G401 (cell line): ENCODE results near the gene PARD3B. TPM values are rescaled to one million over a fixed set of nuclear protein-coding genes. Genes with fewer than 3 reads are reported as not detected.

ENCODE experiments used
- DNase-seq: peaks from one replicate; pipeline ENCODE4 v3.0.0-alpha.2; 2015; ENCODE audit warnings: low spot score
- in situ Hi-C: cut with HindIII; loops from 2 replicates; pipeline ENCODE4 v1.10.0; 2016; ENCODE audit warnings: low sequenced_read_pairs, mixed read lengths
- total RNA-seq: library from RNA; depleted of rRNA; stranded (reverse); fragments of >200 nt; shearing (Covaris generic); gene quantifications from 2 replicates; pipeline ENCODE4 v1.2.3, GENCODE V29; 2014

PARD3B gene
- total RNA-seq, 1 experiment from 2014 or later, result 2.2 TPM

DNA sequence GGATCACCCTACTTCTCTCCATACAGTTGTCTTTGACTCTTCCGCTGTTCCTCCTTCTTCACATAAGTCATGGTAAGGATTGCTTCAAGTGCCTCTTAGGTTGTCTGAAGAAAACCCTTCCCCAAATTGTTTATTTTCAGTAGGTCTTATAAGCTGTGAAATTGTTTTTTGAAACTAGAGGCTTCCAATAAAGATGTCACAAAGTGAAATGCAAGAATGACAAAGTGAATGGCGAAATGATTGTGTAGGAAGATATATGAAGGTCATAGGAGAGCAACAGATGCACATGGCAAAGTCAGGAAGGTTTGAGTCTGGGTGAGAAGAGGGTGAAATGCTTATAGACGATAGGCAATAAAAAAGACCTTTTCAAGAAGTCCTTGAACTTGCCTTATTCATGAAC is 548.8 kb downstream of the PARD3B start:
- DNase-seq, result no peak

DNA sequence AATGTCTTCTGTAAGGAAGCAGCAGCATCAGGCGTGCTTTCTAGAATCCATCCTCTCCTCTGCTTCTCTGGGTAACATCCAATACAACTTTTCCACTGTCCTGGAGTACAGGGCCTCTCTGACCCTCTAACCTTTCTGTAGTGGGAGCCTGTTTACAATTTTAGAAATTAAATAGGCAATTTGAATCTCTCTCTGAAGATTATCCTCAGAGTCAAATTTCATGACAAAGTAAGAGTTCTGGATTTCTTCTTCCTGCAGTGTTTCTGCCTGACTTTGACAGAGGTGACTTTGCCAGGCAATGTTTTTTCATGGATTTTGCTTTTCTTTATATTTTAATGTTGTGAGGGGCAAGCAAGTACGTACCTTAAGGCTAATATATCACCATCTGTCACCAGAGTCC is 558.4 kb downstream of the PARD3B start:
- in situ Hi-C loops, result no loop called here

More for the DNA sequence above, 548.8 kb downstream of the PARD3B start:
- in situ Hi-C loops, result no loop called here

DNA sequence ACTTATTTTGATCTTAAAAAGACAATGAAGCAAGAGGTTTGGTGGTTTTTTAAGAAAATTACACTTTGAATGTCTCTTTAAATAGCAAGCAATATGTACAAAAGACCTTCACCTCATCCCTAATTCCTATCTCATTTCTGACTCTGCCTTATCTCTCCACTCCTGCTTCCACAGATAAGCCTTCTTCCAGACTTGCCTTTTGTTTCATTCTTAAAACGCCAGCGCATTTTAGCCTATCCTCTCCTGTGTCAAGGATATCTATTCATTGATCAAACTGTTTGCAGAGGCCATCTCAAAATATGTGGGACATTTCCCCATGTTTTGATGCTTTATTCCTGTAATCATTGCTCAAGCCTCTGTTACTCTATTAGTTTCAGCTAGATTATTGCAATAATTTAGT is 562.5 kb downstream of the PARD3B start:
- in situ Hi-C loops, result no loop called here
- DNase-seq, result no peak

More for the DNA sequence above, 558.4 kb downstream of the PARD3B start:
- no peak for DNase-seq

DNA sequence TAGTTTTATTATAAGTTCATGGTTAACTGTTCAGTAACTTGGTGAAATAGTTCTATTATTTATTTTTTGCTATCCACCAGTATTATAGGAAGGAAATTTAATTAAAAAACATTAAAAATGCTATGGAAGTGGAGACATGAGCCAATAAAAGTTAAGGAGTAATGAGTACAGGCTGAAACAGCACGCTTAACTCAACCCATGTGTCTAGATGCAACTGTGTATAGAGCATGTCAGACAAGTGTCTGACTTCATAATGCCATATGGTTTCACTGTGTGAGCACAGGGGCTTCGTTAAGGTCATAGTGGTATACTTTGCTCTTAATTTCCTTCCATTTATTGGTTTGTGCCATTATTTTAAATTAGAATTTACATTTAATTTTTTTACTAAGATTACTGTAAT is 570.2 kb downstream of the PARD3B start:
- in situ Hi-C loops, result no loop called here
- no peak for DNase-seq

DNA sequence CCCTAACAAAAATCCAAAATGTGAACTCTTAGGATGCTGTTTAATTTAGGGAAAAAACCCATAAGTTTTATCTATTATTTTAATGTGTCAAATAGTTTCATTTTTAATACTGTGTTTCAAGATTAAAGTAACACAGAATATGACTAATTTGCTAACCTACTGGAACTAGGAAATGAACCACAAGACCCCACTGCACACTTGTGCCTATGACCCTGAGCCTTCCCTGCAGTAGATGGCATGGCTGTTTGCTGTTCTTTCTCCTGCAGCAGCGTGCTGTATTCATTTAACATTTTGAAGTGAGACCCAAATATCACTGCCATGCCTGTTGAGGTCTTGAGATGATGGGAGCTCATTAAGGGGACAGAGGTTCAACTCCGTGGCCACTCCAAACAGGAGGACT is 571.9 kb downstream of the PARD3B start:
- no peak for DNase-seq
- in situ Hi-C loops, result no loop called here

DNA sequence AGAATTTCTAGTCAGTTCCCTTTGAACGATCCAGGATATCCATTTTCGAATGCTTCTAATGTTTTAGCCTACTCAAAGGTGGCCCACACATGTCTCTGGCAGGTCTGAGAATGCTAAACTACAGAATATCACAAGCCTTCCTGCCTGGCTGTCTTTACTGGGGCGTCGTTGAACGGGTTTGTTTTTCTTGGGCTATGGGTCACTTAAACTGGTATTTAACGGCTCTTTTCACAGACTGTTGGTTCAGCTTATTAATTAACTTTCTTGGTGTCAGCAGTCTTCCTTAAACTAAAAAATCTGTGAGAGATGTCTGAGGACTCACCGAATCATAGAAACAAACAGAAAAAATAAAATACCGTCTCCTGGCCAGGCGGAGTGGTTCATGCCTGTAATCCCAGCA is 573.9 kb downstream of the PARD3B start:
- DNase-seq, result no peak

DNA sequence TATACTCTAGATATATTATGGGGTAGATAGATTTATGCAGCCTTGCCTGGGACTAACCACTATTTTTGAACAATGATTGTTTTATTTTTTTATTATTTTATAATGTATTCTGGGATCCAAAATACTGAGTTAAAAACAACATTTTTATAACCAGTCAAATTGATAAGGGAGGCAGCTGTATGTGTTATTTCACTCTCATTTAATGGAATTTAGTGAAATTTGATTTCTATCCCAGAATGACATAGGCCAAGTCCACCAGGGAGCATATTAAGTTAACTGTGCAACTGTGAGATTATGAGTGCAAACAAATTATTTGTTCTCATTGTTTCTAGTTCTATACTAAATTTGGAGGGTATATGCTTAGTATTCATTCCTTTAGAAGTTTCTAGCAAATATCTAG is 583.5 kb downstream of the PARD3B start:
- in situ Hi-C loops, result no loop called here
- no peak for DNase-seq

More for the DNA sequence above, 573.9 kb downstream of the PARD3B start:
- in situ Hi-C loops, result no loop called here

DNA sequence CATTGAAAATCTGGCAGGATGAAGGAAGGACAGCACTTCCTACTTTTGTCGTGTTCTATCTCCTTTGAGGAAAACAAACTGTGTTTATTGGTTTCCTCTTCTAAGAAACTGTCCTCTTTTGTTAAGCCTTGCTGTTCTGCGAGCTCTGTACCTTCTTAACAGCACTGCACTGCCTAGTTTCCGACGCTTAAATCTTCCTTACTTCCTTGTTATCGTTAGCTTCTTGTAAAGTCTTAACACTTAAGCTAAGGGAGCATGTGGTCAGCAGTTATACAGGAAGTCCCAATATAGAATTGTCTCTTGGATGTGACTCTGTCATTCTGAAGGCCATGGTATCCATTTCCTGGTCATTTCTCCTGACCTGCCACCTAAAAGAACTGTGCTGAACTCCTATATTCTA is 584.3 kb downstream of the PARD3B start:
- DNase-seq, result no peak
- in situ Hi-C loops, result no loop called here

DNA sequence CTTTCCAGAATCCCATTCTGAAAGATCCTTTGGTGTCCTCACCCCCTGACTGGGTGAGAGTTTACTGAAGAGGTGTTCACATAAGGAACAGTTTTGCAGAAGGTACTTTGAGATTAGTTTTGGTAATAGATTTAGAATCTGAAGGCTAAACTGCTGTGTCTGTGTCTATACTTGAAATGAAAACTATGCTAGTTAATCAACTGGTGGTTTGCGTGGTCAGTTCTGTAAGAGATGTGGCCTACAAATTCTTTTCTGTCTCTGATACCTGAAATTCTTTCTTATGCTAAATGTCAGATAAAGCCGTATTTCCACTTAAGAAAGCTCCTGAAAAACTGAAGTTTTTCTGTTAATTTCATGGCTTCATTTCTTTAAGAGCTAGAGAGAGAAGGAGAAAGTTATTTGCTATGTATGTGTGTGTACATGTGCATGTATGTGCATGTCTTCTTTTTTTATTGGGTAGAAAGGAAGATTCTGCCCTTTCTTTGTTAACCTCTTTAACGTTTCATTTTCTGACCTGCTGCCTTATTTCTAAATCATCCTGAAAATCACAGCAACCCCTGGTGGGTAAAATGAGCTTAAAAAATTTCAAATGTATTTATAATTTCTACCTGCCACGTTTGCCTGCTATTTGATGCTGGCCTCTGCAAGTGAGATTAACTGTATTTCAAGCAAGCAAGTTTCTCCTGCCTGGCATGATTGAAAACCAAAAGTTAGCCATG is 585.0 kb downstream of the PARD3B start:
- in situ Hi-C loops, result no loop called here
- no peak for DNase-seq

DNA sequence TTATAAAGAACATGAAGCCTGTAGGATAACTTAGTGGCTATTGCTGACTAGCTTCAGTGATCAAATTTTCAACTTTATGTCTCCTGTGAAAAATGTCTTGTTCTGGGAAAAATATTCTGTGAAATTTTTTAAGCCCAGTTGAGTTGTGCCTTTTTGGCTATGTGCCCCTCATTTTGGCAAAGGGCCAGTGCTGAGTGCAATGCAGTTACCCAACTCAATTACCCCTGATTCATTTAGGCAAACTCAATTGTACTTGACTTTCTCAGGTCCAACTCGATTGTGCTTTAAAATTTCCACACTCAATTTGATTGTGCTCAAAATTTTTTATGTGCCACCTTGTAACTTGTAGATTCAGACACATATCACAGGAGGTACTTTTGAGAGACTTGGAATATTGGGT is 588.3 kb downstream of the PARD3B start:
- in situ Hi-C loops, result no loop called here
- no peak for DNase-seq

DNA sequence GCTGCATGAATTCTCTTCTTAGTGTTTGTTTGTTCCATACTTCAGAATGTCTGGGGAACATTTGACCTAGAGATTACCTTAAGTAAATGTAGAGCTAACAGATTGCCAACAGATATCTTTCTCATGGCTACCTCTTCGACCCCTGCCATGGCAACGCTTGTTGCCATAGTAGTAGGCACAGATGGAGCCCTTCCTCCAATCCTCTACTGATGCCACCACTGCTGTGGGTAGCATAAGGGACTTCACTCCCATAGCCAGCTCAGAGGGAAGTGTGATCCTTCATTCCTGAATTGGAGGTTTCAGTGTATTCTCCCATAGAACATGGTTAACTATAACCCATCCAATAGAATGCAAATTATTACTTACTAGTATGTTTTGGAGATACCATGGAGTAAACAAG is 593.5 kb downstream of the PARD3B start:
- in situ Hi-C loops, result no loop called here
- no peak for DNase-seq

DNA sequence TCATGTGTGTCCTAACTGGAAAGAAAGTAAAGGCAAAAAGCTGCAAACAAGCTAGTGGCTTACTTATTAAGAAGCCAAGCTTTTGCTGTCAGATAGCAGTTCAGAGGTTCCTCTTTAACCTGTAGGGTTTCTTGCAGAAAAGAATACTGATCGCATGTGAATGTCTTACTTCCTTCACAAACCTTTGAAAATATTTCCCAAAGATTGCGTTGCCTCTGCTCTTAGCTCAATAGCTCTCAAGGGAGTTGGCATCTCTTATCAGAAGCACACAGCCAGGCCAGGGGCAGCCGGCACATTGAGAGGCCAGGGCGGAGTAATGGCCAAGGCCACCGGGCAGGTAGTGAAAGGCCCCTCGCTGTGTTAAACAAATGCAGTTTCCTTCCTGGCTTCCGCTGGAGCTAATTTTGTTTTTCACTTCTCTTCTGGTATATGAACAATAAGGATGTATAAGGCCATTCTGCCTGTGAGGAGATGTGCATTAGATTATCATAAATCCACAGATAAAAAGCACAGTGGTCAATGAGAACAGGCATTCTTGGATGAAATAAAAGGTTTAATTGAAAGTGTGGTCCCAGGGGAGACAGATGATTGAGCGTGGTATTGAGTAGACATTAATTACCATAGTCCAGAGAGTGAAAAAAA is 594.7 kb downstream of the PARD3B start:
- in situ Hi-C loops, result no loop called here
- DNase-seq, result no peak

DNA sequence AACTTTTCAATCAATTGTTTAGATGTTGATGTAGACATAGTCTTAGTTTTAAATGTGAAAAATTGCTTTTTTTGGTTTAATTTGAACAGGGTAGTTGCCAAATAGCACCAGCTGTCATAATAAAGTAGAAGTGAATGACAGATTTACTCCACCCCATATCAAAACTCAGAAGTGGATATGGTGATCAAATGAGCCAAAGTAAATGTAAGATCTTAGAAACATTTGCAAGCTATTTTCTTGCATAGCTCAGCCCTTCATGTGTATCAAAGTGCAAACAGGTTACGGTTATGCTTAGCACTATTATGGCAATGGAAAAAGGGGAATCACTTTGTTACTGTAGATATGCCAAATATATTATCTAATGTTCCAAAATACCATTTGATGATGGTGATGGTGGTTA is 596.1 kb downstream of the PARD3B start:
- in situ Hi-C loops, result no loop called here

DNA sequence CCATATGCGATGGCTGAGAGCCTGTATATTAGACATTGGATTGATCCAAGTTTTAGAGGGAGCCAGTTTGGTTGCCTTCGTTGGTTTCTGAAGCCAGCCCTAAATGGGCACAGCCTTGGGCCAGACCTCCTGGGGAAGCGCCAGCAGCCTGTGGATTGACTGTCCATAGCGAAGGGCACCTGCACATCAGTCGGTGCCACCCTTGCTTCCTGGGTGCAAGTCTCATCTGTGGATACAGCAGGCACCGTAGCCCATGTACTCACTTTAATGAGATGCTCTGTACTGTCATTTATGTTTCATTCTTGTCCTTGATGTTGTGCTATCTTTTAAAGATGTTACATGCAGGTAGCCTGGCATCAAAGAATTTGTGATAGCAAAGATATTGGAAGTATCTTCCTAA is 600.6 kb downstream of the PARD3B start:
- in situ Hi-C loops, result no loop called here
- DNase-seq, result no peak

More for the DNA sequence above, 596.1 kb downstream of the PARD3B start:
- no peak for DNase-seq

DNA sequence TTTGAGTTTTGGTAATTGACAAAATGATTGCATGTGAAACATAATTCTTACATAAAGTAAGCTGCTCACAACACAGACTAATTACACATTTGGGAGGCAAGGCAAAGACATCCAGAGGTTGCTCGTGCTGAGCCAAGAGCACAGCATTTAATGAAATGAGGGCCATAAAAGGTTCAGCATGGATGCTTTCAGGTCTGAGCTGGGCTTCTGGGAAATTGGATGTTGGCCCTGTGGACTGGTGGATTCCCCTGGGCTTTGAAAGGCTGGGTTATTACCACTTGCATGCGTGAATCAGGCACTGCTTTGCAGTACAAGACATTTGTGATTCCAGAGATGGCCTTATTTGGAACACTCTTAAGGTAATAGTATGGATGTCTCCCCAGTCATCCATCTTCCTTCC is 603.5 kb downstream of the PARD3B start:
- no peak for DNase-seq
- in situ Hi-C loops, result no loop called here

DNA sequence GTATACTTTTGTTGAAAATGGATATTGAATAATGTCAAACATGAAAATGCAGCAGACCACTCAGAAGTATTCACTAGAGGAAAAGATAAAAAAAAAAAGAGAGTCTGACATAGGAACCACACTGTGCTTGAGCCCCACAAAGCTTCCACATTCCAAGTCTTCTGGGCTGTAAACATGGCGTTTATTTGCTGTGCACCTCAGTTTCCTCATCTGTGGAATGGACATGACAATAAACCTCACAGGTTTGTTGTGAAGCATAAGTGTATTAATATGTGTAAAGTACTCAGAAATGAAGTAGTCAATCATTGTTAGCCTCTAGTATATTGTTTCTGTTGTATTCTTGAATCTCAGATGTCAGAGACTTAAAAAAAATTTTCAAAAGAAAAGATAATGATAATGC is 611.2 kb downstream of the PARD3B start:
- in situ Hi-C loops, result no loop called here
- no peak for DNase-seq

DNA sequence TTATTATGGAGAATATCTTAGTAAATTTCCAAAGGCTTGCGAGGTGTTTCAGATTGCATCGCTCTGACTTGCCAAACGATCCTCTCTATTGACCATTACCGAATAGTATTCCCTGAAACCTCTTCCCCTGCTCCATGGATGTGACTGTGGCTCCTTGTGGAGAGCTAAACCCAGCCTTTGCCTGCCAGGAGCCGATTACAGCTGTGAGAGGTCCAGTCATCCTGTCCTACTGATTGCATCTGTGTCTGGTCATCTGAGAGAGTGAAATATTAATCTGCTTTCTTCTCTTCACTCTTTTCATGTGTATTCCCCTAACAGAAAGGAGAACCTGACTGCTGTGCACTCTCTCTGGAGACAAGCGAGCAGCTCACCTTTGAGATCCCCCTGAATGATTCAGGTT is 613.1 kb downstream of the PARD3B start:
- in situ Hi-C loops, result no loop called here

DNA sequence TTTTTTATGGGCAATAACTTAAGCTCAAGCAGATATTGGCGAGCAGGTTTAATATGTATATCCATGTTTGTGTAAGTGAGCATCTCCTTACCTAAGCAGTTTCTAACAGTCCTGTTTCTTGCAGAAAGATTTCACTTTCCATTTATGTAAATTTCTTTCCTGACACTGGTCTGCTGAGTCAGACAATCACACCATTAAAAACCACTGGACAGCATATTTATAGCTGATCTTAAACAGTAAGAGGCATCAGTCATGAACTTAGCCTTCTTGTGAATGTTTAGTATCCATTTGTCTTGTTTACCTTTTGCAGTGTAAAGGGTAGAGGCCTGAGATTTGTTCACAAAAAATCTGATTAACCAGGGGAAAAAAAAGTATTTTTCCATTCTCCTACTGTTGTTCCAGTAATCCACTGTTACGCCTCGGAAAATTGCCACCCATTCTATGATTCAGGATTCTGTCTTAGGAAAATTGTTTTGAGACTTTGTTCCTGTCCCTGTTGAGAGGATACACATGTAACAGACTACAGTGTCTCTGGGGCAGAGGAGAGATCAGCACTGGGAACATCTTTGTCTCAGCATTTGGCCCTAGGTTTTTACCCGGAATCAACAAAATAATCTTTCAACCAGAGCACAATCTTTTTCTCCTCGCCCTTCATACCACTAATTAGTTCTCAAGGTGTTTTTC is 616.0 kb downstream of the PARD3B start:
- DNase-seq, result no peak
- in situ Hi-C loops, result no loop called here

More for the DNA sequence above, 613.1 kb downstream of the PARD3B start:
- no peak for DNase-seq

DNA sequence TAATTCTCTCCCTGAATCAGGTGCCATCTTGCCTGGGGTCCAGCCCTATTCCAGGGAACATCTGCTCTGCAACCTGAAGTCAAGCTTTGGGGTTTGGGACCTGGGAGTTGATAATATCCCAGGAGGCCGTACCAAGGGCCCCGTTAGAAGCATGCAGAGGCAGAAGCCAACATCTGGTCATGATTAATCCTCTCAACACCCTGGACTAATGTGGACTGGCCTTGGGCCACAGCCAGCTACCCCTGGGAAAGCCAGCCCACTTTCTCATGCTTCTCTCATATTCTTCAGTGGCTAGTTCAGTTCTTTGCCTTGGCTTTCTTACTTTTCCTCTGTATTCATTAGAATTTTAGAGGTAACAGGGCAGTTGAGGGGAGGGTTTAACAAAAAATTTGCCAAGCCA is 621.5 kb downstream of the PARD3B start:
- DNase-seq, result no peak

DNA sequence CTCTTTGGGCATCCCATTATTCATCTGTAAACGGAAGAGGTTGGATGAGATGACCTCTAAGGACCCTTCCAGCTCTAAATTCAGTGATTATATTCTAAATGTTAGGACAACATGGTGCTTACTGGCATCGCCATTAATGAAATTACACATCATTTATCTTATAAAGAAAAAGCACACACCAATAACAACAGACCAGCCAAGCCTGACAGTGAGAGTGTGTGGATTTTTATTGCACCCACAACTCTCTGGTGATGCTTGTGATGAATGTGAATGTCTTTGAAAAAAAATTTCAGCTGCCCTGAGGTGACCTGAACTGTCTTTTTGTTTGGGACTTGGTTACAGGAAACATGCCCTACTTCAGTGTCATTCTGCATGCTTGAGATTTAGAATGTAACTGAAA is 623.7 kb downstream of the PARD3B start:
- DNase-seq, result no peak
- in situ Hi-C loops, result no loop called here

More for the DNA sequence above, 621.5 kb downstream of the PARD3B start:
- in situ Hi-C loops, result no loop called here
